Fibroblast of skin of right biceps (primary cell): Measurements from ENCODE around the gene HDHD3.
"Not testable (repeated sequence)": the region's sequence is repeated elsewhere in the genome, so short reads cannot be mapped to it uniquely, and the experiment has no call there.

Experiments used
- DNase-seq: peaks from one replicate; pipeline ENCODE4 v3.0.0-alpha.2; 2013

HDHD3 gene

DNA sequence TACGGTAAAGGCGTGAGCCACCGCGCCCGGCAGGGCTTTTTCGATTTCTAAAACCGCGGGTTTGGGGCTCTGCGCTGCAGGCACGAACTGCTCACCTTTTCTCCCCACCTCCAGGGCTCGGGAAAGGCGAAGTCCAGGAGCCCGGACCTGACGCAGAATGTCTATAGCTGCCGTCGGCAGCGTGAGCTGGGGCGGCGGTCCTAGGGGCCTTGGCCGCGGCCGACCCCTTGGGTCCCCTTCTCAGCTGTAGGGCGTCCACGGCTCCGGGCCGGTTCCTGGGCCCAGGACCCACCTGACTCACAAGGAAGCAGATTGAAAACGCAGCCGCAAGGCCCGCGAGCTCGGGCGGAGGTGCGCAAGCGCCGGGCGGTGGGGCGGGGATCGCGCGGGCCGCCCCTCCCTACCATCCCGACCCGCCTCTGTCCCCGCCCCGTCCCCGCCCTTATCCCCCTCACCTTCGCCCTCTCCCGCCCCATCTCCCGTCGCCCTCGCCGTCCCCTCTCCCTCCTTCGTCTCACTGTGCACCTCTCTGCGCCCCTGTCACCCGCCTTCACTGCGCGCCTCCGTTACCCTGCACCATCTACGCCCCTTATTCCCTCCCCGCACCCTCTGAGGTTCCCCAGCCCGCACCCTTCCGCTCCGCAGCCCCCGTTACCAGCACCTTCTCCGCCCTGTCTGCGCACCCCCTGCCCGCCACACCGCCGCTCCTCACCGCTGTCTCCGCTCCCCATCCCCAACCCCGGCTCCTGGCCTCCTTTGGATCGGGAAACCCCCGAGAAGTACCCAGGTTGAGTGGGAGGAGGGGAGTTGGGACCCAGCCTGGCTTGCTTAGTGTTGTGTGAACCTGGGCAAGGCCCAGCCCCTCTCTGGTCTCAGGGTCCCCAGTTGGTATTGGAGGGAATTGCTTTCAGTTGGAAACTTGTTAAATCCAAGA is at the start of gene HDHD3:
HDHD3 (minus strand) TSS at position 353 of the 934 bp plus-strand sequence. CDS start 2,632 bp downstream, outside the sequence.
- DNase-seq, result peak; percentile 74

DNA sequence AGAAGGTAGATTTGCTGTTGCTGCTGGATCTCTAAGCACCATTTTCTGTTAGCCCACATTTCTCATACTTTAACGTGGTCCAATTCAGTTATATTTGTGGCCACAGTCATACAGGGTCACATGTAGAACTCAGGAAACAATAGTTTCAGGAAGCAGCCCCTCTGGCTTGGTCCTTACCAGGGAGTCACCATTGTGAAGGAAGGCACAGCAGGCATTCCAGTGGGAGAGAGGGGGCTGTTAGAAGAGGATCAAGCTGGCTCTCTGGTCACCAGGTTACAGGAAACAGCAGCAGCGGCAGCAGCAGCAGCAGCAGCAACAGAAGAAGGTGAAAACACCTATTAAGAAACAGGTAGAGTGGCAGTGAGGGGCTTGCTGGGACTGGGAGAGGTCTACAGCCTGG is 48.3 kb upstream of the HDHD3 start:
- no peak for DNase-seq

DNA sequence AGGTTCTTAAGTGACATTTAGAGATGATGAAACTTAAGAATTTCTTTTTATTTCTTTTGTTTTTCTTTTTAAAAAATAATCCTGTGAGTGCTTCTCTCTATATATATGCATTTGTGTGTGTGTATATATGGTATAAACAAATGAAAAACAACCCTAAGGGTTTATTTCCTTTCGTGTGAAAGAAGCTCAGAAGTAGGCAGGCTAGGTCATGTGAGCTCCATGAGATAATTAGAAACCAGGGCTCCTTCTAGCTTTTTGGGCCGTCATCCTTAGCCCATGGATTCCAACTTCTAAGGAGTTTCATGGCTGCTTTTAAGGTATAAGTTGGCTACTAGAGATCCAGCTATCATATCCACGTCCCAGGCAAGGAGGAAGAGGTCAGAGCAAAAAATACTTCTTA is 44.9 kb upstream of the HDHD3 start:
- no peak for DNase-seq

DNA sequence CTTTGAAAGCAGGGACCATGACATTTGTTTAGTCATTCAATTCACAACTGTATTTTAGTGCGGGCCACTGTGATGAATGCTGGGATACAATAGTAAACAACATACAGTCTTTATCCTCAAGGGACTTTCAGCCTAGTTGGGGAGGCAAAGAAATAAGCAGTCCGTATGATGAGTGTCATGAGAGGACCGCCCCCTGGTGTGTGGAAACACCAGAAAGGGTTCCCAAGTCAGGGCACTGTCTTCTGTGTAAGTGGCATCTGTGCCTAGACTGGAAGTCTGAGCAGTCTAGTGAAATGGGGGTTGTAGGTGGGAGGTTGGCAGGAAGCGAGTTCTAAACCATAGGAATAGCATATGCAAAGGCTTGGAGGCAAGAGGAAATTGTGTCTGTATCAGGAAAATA is 40.6 kb upstream of the HDHD3 start:
- DNase-seq, result no peak

GRCh38 chr9:113416149-113416721 is 39.4 kb upstream of the HDHD3 start:
- no peak for DNase-seq

DNA sequence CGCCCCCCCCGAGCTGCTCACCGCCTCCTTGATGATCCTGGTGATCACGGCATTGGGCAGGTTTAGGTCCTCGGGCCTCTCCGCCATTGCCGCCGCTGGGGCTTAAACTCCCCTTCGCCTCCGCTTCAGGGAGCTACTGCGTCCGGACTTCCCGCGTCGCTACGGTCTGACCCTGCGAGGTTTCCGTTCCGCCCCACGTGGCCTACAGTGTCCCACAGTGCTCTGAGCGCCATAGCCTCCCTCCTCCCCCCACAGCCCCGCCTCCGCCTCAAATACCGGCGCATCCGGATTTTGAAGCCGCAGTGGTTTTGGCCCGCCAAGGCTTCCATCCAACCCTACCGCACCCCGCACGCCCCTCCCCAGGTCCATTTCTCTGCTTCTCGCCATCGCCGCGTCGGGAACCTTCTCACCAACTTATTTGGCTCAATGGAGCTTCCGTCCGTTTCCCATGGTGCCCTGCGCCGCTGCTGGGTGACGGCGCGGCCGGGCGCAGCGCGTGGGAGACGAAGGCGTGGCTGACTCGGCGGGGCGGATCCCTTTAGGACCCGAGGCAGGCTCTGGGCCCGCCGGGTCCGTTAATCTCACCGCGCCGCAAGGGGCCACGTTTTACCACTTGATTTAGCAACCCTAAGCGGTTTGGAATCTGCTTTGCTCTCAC is 33.5 kb upstream of the HDHD3 start, which contains the start of the genes C9orf43 and POLE3:
C9orf43 (plus strand) TSS at position 541 of the 658 bp plus-strand sequence. CDS start 2,747 bp downstream, outside the sequence.
POLE3 (minus strand) TSS at position 469 of the 658 bp plus-strand sequence; CDS start at position 87, 382 bp downstream.
- peak; percentile 96 for DNase-seq

- no peak for DNase-seq
These were observed 33.1 kb upstream of the HDHD3 start for GRCh38 chr9:113409883-113410206.

DNA sequence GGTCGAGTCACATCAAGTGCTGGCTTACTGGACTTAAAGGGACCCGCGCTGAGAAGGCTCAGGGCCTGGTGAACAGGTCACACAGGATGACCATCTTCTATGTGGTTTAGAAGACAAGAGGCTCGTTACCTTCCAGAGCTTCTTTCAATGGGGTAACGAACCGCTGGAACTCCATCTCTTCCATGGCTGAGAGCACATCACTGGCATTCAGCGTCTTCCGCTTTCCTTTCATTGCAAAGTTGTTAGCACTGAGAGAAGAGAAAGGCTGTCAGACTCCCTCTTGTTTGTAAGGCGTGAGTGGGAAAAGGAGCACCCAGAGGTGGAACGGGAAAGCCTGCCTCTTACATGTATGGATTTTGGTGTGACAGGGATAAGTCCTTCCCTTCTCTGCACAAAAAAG is 32.7 kb upstream of the HDHD3 start:
- no peak for DNase-seq

GRCh38 chr9:113406873-113407511 is 30.2 kb upstream of the HDHD3 start:
- DNase-seq, result peak; percentile 59

- DNase-seq, result not testable (repeated sequence)
These were observed 29.6 kb upstream of the HDHD3 start for GRCh38 chr9:113406353-113406752.

GRCh38 chr9:113403646-113404045 is 26.9 kb upstream of the HDHD3 start:
- DNase-seq, result no peak

DNA sequence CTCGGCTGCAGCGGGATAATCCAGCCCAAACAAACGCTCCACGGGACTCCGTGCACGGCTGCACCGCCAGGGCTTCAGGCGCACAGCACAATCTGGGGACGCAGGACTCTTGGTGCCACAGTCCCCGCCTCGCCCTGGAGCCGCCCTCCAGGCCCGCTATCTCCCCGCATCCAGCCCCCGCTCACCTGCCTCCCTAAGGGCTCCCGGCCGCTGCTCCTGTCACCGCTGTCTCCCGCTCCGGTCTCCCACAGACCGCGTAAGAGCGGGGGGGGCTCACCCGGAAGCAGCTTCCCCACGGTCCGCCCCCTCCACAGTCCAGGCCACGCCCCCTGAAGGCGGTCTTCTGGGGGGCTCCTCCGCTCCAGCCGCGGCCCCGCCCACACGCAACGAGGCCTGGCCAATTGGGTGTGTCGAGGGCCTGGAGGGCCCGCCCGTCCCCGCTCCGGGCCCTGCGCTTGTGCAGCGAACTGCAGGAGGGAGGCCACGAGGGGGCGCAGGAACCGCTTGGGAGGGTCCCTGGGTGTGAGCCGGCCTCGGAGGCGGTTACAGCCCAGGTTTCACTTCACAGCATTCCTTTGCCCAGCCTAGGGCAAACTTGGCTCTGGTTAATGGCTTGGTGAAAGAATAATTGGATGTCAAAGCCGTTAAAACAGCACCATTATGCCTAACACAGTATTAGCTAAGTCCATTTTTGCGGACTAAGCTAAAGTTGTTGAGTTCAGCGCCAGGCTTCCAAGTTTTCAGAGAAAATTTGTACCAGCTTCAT is 24.4 kb upstream of the HDHD3 start, which contains the start of gene ALAD:
ALAD (minus strand) TSS at position 258 of the 766 bp plus-strand sequence. CDS start 7,725 bp downstream, outside the sequence.
- DNase-seq, result peak; percentile 98

- no peak for DNase-seq
These were observed 22.9 kb upstream of the HDHD3 start for GRCh38 chr9:113399646-113400200.

GRCh38 chr9:113398796-113399195 is 22.0 kb upstream of the HDHD3 start:
- DNase-seq, result no peak

DNA sequence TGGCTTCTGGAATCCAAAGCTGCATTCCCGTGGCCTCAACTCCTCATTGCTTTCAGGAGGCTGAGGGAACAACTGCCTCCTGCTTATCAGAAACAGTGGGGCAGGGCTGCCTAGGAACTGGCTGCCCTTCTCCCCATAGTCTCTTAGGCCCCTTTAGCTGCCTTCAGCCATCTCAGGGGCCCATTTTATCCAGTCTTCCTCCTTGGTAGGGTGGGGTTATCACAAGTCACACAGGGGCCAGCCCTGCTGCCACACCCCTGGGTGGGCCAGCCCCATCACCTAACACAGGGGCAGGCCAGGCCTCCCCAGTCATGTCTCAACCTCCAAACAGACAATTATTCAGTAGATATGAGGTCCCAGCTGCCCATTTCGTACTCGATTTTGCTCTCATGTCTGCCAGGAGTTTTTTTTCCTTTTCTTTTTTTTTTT is 20.4 kb upstream of the HDHD3 start:
- no peak for DNase-seq

GRCh38 chr9:113395000-113395861 is 18.4 kb upstream of the HDHD3 start:
- no peak for DNase-seq

- no peak for DNase-seq
These were observed 16.5 kb upstream of the HDHD3 start for GRCh38 chr9:113393281-113393680.

DNA sequence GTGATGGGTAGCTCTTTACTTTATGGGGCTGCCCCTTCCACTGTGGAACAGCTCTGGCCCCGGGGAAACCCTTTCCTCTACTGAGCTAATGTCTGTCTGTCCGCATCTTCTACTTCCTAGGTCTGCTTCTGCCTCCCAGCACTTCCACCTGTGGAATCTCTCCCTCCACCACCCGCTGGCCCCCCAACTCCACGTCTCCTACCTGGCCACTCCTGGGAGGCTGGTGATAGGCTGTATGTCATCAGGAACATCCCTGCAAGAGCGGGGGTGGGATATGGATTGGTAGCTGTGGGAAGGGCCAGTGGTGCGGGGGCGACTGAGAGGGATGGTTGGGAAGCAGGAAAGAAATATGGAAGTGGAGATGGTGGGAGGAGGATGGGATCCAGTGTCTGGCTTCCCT is 15.1 kb upstream of the HDHD3 start:
- DNase-seq, result no peak

DNA sequence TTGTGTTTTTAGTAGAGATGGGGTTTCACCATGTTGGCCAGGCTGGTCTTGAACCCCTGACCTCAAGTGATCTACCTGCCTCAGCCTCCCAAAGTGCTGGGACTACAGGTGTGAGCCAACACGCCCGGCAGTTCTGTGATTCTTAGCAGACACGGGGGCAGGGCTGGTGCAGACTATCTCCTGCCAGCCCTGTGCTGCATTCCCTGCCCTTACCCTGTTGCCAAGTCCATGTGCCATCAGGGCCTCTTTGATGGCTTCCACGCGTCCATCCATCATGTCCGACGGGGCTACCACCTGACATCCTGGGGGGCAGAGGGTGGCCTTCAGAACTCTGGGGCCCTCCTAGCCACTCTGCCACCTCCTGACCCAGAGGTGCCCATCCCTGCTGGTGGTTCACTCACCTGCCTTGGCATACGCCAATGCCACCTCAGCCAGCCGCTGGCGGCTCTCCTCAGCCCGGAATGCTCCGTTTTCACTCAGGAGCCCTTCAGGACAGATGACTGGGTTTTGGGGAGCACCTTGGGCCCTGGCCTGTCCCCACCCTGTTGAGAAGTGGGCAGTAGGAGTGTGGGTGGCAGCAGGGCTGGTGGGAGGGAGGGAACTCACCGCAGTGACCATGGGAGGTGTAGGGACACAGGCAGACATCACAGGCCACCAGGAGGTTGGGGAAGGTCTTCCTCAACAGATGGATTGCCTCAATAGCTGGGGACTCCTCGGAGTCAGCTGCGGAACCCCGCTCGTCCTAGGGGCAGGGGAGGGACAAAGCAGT is 13.6 kb upstream of the HDHD3 start:
- no peak for DNase-seq

- no peak for DNase-seq
These were observed 12.7 kb upstream of the HDHD3 start for GRCh38 chr9:113389451-113389850.
